HG03378 (cell line): ENCODE data around the gene BRPF1.

Source experiments
- ATAC-seq: cut with Tn5 transposase; IDR thresholded peaks from one replicate; pipeline ENCODE4 v1.9.1; 2021; ENCODE audit warnings: mild to moderate bottlenecking, moderate library complexity; ENCODE audit not compliant: unreplicated experiment

BRPF1 gene

DNA sequence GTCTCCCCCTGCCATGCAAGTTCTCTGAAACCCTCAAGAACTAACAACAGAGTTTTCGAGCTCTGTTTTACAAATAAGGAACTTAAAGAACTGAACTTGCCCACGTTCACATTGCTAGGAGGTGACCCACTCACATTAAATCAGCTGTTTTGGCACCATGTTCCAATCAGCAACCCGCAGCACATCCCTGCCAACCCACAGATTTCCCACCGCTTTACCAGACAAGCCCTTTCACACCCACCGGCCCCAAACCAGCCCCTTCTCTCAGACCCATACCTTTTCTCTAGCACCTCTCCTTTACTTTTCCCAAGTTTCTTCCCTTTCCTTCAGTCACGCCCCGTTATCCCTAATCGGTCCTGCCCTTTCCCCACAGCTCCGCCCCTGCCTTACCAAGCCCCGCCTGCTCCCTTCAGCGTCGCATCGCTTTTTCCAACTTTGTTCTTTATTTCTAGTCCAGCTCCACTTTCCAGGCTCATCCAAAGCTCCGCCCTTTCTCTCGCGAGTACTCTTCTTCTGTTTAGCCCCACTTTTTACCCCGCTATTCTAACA, 804 bp upstream of the BRPF1 start:
- peak; percentile 38 for ATAC-seq

DNA sequence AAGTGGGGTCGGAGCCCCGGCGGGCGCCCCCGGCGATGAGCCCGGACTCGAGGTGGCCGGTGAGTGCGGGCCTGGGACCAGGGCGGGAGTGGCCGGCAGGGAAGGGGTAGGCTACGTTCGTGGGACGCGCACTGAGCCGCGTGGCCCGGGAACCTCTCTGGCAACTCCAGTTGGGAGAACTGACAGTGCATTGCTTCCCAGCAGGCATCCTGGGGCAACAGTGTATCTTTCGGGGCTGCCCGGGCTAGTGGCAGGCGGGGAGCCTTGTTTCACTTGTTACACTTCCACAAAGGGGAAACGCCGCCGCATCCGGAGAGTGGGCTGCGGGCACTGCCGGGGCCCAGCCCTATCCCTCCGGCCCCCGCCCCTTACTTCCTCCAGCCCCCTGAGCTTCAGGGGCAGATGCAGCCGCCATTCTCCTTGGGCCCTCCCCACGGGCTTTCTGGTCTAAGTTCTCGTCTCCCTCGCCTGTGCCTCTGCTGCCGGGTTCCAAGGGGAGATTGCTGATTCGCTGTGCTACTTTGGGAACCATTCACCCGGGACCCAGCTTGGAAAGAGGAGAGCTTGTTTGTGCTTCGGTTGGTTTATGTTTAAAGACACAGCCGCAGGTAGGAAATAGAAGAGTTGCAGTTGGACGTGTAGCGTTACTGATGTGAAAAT, 675 bp downstream of the BRPF1 start:
- no peak for ATAC-seq

DNA sequence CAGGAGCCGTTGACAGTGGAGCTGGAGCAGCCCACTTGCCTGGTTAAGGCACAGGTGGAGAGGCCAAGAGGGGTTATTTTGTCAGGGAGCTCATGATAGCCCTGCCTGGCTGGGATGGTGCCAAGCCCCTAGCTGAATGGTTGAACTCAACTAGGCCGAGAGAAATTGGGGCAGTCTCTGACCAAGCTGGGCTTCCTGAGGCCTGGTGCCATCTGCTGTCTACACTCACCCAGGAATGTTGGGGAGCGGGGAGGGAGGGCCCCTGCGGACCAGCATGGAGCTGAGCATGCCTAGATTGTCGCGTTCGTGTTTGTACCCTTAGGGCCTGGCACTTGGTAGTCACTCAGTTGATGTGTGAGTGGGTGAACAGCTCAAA, 1.2 kb downstream of the BRPF1 start:
- no peak for ATAC-seq

DNA sequence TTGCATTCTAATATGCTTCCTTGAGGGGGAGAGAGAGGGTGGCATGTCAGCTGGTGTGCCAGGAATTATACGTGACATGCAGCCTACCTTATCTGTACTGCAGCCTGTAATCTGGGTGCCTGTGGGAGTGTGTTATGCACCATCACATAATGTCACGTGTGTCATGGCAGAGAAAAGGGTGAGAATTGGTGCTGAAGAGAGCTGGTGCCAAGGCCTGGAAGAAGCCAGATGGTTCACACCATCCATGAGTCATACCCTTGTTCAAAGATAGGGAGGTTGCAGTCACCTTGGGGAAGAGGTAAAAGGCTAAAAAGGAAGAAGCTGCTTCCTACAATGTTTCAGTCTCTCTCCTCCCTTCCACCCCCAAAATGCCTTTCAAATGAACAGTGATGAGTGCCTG, 5.3 kb downstream of the BRPF1 start:
- ATAC-seq, result no peak

DNA sequence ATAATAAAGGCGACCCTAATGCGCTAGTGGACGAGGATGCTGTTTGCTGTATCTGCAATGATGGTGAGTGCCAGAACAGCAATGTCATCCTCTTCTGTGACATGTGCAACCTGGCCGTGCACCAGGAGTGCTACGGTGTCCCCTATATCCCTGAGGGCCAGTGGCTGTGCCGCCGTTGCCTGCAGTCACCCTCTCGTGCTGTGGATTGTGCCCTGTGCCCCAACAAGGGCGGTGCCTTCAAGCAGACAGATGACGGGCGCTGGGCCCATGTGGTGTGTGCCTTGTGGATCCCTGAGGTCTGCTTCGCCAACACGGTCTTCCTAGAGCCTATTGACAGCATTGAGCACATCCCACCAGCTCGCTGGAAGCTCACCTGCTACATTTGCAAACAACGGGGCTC, 7.6 kb downstream of the BRPF1 start:
- no peak for ATAC-seq

DNA sequence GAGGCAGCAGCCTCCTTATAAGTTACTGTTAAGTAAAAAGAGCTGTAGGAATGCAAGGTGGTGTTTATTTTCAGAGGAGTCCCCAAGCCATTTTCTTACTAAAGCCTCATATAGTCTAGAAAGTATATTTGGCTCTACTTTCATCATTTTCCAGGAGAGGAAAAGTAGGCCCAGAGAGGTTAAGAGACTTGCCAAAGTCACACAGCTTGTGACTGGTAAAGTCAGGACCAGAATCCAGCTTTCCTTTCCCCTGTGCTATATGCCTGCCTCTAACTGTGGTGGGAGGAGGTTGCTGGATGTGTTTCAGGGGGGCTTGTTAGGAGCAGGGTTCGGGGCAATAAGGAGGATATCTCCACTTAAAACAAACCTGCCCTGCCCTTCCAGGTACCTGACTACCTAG, 11.0 kb downstream of the BRPF1 start:
- no peak for ATAC-seq

DNA sequence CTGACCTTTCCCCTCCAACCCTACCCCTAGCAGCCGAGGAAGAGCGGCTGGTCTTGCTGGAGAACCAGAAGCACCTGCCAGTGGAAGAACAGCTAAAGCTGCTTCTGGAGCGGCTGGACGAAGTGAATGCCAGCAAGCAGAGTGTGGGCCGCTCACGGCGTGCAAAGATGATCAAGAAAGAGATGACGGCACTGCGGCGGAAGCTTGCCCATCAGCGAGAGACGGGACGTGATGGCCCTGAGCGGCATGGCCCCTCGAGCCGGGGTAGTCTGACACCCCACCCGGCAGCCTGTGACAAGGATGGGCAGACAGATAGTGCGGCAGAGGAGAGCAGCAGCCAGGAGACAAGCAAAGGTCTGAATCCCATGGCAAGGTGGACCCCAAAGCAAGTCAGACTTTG, 12.0 kb downstream of the BRPF1 start:
- no peak for ATAC-seq

DNA sequence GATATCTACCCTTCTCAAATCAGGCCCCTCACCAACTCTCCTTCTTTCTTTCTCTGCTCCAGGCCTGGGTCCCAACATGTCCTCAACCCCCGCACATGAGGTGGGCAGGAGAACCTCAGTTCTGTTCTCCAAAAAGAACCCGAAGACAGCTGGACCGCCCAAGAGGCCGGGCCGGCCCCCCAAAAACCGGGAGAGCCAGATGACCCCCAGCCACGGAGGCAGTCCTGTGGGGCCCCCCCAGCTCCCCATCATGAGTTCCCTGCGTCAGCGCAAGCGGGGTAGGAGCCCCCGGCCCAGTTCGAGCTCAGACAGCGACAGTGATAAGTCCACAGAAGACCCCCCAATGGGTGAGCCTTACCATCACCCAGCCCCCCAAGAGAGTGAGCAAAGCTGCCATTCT, 12.6 kb downstream of the BRPF1 start:
- ATAC-seq, result no peak

DNA sequence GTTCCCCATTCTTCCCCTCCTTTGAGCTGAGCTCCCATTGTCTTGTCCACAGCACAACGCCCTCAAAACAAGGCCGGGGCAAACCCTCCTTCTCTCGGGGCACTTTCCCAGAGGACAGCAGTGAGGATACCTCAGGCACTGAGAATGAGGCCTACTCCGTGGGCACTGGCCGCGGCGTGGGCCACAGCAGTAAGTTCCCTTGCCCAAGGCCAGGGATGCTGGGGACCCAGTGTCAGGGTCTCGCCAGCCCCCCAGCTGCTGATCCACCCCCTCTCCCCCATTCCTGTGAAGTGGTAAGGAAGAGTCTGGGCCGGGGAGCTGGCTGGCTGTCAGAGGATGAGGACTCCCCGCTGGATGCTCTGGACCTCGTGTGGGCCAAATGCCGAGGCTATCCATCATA, 14.0 kb downstream of the BRPF1 start:
- no peak for ATAC-seq

DNA sequence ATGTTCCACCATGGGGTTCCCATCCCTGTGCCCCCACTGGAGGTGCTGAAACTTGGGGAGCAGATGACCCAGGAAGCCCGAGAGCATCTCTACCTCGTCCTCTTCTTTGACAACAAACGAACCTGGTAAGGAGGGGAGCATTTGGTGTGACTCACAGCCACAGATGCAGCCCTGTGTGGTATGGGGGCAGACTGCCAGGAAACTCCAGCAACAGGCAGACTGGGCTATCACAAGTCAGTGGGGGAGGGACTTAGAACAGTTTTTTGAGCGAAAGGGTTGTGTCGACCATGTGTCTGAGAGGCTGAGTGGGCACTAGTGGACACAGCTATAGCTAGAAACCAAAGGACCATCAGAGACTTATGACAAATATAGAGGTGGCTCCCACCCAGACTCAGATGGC, 14.8 kb downstream of the BRPF1 start:
- no peak for ATAC-seq

DNA sequence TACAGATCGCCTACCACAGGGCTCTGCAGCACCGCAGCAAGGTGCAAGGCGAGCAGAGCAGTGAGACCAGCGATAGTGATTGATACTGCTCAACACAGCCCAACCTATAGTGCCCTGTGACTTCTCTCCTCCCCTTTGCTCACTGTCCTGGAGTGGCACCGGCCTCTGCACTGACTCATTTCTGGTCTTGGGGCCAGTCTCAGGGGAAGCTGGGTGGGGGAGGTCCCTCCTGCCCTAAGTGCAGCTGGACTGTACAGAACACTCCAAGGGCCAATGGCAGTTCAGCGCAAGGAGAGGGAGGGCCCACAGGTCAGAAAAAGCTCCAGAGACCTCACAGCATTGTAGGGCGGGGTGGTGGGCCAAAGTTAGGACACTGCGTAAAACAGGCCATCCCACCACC, 15.7 kb downstream of the BRPF1 start:
- no peak for ATAC-seq

DNA sequence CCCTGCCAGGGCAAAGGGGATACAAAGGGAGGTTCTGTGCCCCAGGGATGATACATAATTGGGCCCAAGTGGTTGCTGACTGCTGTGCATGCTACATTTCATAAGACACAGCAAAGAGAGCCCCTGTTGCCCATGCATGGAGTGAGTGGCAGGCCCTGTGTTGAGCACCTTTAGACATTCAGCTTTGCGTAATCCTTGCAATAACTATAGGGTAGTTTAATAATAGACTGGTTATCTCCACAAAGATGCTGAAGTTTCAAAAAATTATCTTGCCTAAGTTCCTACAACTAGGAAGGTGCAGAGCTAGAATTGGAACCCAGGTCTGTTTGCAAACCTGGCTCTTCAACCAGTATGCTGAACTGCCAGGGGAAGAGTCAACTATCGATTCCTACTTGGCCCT, 16.5 kb downstream of the BRPF1 start:
- ATAC-seq, result no peak

DNA sequence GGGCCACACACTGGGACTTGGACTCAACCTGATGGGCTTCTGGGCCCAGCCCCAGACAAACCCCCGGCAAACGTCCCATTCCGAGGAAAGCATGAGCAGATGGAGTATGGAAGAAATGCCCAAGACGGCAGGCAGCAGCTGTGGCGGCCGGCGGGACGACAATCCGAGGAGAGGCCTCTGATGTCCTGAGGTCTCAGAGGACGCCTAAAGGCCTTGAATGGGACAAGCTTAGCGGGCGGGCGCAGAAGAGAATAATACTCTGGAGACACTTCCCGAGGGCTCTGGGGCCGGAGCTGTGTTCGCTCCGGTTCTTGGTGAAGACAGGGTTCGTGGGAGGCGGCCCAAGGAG, 17.7 kb downstream of the BRPF1 start:
- ATAC-seq, result no peak

DNA sequence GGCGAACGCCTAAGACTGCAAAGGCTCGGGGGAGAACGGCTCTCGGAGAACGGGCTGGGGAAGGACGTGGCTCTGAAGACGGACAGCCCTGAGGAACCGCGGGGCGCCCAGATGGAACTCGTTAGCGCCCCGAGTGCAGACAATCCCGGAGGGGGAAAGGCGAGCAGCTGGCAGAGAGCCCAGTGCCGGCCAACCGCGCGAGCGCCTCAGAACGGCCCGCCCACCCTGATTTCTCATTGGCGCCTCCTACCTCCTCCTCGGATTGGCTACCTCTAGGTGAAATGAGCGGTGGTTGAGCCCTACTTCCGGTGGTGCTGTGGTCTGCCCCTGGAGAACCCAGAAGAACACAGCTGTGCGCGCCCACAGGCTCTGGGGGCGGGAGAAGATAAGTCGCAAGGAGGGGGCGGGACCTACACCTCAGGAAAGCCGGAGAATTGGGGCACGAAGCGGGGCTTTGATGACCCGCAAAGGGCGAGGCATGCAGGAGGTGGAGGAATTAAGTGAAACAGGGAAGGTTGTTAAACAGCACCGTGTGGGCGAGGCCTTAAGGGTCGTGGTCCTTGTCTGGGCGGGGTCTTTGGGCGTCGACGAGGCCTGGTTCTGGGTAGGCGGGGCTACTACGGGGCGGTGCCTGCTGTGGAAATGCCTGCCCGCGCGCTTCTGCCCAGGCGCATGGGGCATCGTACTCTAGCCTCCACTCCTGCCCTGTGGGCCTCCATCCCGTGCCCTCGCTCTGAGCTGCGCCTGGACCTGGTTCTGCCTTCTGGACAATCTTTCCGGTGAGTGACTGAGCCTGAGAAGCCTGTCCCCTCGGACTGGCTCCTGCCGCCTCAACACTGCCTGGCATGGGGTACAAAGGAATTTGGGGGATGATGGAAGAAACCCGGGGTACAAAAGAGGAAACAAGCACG, 18.4 kb downstream of the BRPF1 start, which contains the start of gene OGG1:
OGG1 (plus strand) TSS at position 308 of the 911 bp plus-strand sequence; CDS start at position 643, 335 bp downstream.
- ATAC-seq, result peak; percentile 82

DNA sequence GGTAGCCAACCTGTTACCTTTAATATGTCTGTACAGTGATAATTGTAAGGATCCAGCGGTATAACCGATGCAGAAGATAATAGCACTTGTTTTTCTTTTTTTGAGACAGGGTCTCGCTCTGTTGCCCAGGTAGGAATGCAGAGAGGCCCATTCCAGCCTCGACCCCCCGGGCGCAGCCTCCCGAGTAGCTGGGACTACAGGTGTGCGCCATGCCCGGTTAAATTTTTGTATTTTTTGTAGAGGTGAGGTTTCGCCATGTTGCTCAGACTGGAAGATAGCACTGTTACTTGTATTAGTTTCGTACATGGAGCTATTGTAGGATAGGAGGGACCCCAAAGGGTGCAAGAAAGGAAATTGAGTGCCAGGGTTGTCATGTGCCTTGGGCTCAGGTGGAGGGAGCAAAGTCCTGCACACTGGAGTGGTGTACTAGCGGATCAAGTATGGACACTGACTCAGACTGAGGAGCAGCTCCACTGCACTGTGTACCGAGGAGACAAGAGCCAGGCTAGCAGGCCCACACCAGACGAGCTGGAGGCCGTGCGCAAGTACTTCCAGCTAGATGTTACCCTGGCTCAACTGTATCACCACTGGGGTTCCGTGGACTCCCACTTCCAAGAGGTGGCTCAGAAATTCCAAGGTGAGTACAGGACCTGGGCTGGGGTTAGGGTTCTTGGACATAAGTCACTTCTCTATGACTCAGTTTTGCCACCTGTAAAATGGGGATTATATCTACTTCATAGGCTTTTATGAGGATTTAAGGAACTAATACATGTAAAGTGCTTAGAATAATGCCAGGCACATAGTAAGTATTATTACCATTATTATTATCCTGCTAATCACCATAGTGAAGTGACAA, 19.2 kb downstream of the BRPF1 start:
- ATAC-seq, result no peak

DNA sequence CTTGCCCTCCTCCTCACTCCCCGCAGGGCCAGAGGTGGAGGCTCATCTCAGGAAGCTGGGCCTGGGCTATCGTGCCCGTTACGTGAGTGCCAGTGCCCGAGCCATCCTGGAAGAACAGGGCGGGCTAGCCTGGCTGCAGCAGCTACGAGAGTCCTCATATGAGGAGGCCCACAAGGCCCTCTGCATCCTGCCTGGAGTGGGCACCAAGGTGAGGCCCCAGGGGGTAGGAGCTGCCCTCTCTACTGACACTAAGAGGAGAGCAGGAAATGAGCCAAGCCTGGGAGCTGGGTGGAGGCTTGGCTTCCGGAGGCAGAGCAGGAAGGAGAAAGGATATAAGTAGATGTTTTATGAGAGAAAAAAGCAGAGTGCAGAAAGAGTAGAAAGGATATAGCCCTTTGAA, 23.1 kb downstream of the BRPF1 start:
- ATAC-seq, result no peak

DNA sequence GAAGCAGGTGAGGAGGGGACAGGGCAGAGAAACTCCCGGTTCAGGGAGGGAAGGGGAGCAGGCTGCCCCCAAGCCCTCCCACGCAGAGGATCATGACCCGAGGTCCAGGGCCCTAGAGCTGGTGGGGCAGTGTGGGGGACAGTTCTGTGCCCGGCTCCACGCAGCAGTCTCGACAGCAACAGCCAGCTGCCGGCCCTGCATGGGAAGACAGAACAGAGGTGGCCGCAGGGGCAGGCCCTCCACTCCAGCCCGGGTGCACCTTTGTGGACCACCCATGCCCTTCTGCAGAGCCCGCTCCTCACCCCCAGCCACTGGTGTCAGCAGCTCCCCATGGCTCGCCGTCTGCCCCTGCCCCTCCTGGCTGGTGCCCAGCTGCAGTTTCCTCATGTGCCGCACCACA, 25.9 kb downstream of the BRPF1 start:
- no peak for ATAC-seq

DNA sequence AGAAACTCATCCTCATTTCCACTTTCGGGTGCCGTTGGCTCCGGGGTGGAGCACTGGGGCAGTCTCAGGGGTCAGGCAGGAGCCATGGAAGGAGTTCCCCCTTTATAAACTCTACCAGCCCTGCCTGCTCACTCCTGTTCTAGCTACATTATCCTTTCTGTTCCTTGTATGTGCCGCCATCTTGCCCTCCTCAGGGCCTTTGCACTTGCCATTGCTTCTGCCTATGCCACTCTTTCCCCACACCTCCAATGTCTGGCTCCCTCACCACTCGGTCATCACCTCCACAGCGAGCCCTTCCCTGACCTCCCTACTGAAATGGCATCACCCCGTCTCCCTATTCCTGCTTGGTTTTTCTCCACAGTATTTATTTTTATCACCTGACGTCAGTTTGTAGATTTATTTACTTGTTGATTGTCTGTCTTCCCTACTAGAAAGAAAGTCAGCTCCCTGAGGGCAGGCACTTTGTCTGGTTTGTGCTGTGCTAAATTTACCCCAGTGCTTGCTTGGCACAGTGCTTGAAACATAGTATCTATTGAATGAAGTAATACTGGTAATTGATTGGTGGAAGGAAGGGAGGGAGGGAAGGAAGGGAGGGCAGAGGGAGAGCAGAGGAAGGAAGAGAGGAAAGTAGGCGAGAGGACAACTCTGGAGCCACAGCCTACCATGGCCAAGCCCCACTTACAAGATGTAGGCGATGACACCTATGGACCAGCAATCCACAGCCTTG, 29.4 kb downstream of the BRPF1 start:
- ATAC-seq, result no peak

DNA sequence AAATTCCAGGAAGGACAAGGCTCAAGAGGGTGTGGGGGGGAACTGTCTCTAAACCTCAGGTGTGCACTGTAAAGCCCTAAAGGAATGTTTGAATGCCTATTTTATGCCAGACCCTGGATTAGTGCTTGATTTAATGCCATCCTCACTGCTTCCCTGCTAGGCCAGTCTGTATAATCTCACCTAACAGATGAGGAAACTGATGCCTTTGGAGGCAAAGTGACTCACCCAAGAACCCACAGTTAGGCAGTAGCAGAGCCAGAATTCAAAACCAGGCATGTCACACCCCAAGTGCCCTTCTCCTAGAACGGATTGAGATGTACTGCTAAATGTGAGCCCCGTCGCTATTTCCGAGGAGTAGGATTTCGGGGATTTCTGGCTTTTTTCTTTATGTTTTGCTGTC, 30.4 kb downstream of the BRPF1 start:
- ATAC-seq, result no peak

DNA sequence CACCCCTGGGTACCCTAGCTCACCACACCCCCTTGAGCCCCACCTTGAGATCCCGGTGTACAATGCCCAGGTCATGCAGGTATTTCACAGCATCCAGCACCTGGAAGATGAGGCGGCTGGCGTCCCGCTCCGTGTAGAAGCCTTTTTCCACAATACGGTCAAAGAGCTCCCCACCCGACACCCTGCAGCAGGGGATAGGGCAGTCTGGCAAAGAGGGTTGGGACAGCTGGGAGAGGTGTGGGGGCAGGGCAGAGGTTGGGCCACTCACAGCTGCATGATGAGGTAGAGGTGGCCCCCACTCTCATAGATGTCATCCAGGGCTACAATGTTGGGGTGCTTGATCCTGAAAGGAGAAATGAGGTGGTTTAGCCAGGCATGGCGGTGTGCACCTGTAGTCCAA, 31.3 kb downstream of the BRPF1 start:
- no peak for ATAC-seq

DNA sequence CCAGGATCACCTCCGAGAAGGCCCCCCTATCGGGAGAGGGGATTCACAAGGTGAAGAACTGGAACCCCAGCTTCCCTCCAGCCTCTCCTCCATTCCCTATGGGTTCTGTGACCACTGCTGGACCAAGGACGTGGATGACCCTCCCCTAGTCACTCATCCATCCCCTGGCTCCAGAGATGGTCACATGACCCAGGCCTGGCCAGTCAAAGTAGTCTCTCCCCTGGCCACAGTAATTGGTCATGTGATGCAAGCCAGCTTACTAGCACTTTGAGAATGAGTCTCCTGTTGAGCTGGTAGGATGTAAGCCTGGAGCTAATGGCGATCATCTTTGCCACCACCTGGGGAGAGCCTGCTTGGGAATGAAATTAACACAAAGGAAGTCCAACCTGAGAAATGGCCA, 34.3 kb downstream of the BRPF1 start:
- no peak for ATAC-seq
